Body of pancreas (tissue), 4 donors: Measurements from ENCODE around the gene MAPK11.

Source experiments
- CTCF ChIP-seq, 7 experiments: fragments of 450-650 bp in 4 of 7; fragments of 200-600 bp in 3 of 7; sonication (generic) in 3 of 7; IDR thresholded peaks; one replicate each; pipeline ENCODE4 v1.5.1; 2016 to 2019; ENCODE audit warnings: antibody characterized with exemption in 7 of 7
- POLR2A ChIP-seq, 3 donors: fragments of 450-650 bp; IDR thresholded peaks; one replicate each; pipeline ENCODE4 v1.6.1; 2016; ENCODE audit warnings: antibody characterized with exemption in 3 of 3, mild to moderate bottlenecking in 2 of 3

GRCh38 chr22:50233223-50233622 is 37.0 kb downstream of the MAPK11 start:
- TF ChIP-seq CTCF (IDR thresholded peaks at IDR 0.05) (no peak), POLR2A (IDR thresholded peaks at IDR 0.05) (no peak)
